ENCODE results near the gene PPM1F. TPM values are rescaled to one million over a fixed set of nuclear protein-coding genes. Genes with fewer than 3 reads are reported as not detected.

The PPM1F gene
- total RNA-seq, 2 experiments from 2014 or later: 23.0 to 24.3 TPM

- Mint-ChIP-seq H3K27me3 (ENCODE audit: low read depth) (no peaks in the 10 kb centered on the region), H3K27ac (no peak overlapping the region), H3K9me3 (no peaks in the 10 kb centered on the region), H3K36me3 (ENCODE audit: low read depth) (peaks cover 12% of the 10 kb centered on the region), H3K4me3 (no peak overlapping the region), H3K4me1 (ENCODE audit: low read depth) (peaks cover 2% of the 10 kb centered on the region)
- intact Hi-C loops (cut with micrococcal nuclease): no loop called here
- no peak for DNase-seq
- CTCF ChIA-PET: interaction anchor here (0.8 kb wide), 1 partner anchor 20 kb away, joined by 3 read pairs; the partner anchor contains the start of gene PPM1F
These were observed 20.3 kb downstream of the PPM1F start for GRCh38 chr22:21932347-21932746.

DNA sequence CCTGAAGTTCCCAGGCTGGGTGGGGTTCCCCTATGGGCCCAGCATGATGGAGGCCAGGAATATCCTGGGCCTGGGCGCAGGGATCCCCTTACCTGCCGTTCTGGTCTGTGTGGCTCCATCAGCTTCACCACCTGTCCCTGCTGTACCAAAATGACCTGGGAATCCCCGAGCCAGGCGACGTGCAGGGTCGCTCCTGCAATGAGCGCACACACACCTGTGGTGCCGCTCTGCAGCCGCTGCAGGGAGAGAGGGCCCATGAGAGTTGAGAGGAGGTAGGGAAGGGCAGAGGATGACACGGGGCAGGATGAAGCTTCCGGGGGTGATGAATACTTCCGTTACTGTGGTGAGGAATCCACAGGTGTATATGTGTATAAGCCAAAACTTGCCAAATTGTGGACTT lies 21.6 kb downstream of the PPM1F start:
- Mint-ChIP-seq H3K4me3 (no peak overlapping the region), H3K36me3 (ENCODE audit: low read depth) (peaks cover 12% of the 10 kb centered on the region), H3K9me3 (no peaks in the 10 kb centered on the region), H3K27ac (no peak overlapping the region), H3K4me1 (ENCODE audit: low read depth) (no peaks in the 10 kb centered on the region), H3K27me3 (ENCODE audit: low read depth) (no peaks in the 10 kb centered on the region)
- CTCF ChIA-PET: no interaction called here
- intact Hi-C loops (cut with micrococcal nuclease): no loop called here
- DNase-seq: no peak

DNA sequence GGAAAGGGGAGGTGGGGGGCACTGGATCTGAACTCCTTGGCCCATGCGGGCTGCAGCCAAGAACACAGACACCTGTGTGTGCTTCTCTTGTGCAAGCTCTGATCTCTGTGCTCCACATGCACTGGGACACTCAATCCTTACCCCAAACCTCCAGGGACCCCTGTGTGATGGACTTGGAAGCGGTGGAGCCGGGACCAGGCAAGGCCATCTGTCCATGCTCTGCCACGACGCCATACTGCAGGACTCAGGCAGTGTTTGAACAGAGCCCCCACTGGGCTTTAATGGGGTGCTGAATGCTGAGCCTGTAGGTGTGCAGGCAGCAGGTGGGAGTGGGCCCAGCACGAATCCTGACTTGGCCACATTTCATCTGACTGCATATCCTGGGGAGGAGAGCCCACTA lies 23.4 kb downstream of the PPM1F start:
- no peaks in the 10 kb centered on the region for H3K9me3 Mint-ChIP-seq
- no peaks in the 10 kb centered on the region for H3K4me1 Mint-ChIP-seq (ENCODE audit: low read depth)
- DNase-seq: no peak
- CTCF ChIA-PET: interaction anchor here (0.5 kb wide), 1 partner anchor 141 kb away, joined by 3 read pairs; no protein-coding TSS in a partner anchor
- peaks cover 9% of the 10 kb centered on the region for H3K36me3 Mint-ChIP-seq (ENCODE audit: low read depth)
- H3K27me3 Mint-ChIP-seq (ENCODE audit: low read depth): no peaks in the 10 kb centered on the region
- H3K27ac Mint-ChIP-seq: no peak overlapping the region
- H3K4me3 Mint-ChIP-seq: no peak overlapping the region
- intact Hi-C loops (cut with micrococcal nuclease): no loop called here

DNA sequence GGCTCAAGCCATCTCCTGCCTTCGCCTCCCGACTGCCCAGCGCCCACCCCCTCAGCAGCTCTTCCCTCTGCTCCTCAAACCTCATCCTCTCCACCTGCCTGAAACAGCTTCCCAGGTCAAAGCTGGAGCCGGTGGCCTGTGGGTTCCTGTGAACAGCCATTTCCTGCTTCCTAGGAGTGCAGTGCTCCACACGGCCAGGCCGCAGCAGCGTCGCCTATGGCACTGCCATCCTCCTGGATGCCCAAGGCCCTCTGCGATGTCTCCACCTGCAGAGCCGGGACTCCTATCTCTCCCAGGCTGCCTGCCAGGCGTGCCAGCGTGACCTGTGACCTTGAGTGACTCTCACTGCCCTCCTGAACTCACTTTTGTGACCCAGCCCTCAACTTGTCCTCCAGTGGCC lies 24.6 kb downstream of the PPM1F start:
- no peak for DNase-seq
- Mint-ChIP-seq H3K36me3 (ENCODE audit: low read depth) (peaks cover 7% of the 10 kb centered on the region), H3K27me3 (ENCODE audit: low read depth) (no peaks in the 10 kb centered on the region), H3K4me1 (ENCODE audit: low read depth) (no peaks in the 10 kb centered on the region), H3K9me3 (no peaks in the 10 kb centered on the region), H3K4me3 (no peak overlapping the region), H3K27ac (no peak overlapping the region)
- intact Hi-C loops (cut with micrococcal nuclease): no loop called here
- CTCF ChIA-PET: interaction anchor here (0.6 to 1.6 kb wide), 3 partner anchors 10 to 507 kb away, joined by 3 read pairs; no protein-coding TSS in a partner anchor

DNA sequence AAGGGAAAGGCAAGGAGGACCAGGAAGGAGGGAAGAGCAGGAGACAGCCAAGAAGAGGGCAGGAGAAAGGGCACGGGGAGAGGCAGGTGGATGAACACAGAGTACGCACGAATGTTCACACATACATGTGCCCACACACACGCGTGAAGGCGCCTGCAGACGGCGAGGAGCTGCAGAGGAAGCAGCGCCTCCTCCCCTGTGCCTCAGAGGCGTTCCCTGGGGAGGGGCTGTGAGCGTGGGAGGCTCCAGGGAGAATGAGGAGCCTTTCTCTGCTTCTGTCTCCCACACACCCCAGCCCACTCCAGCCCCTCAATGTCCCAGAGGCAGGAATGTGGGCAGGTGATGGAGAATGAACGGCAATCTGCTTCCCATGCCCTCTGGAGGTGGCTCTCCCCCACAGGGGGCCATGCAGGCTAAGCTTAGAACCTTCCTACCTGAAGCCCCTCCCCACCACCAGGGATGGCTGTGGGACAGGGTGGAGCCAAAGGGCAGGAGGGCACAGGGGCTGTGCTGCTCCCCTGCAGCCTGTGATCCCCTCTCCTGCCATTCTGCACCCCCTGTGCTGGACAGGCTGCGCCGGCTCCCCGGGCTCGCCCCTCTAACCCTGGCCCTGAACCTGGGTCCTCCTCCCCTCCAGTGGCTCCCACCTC lies 25.3 kb downstream of the PPM1F start:
- peaks cover 7% of the 10 kb centered on the region for H3K36me3 Mint-ChIP-seq (ENCODE audit: low read depth)
- H3K27me3 Mint-ChIP-seq (ENCODE audit: low read depth): no peaks in the 10 kb centered on the region
- CTCF ChIA-PET: interaction anchor here (0.6 to 1.6 kb wide), 2 partner anchors 11 to 207 kb away, joined by 3 read pairs; no protein-coding TSS in a partner anchor
- H3K27ac Mint-ChIP-seq: no peak overlapping the region
- intact Hi-C loops (cut with micrococcal nuclease): no loop called here
- DNase-seq: no peak
- no peaks in the 10 kb centered on the region for H3K9me3 Mint-ChIP-seq
- H3K4me3 Mint-ChIP-seq: no peak overlapping the region
- H3K4me1 Mint-ChIP-seq (ENCODE audit: low read depth): no peaks in the 10 kb centered on the region

DNA sequence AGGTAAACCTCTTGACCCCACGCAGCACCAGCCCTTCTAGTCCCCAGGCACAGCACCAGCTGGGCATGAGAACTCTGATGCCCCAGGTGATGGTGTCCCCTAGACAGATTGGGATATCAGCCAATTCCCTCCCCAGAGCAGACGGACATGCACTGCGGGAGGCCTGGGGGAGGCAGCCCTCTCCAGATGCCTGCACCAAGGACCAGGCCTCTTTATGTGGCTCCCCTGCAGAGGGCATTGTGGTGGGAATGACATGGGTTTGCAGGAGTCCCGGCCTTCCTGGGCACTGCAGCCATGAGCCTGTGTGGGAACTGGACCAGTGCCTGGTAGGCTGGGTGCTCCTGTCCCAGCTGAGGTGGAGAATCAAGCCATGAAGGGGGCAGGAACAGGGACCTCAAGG lies 25.9 kb downstream of the PPM1F start:
- no peak for DNase-seq
- peaks cover 7% of the 10 kb centered on the region for H3K36me3 Mint-ChIP-seq (ENCODE audit: low read depth)
- CTCF ChIA-PET: interaction anchor here (1.6 kb wide), 1 partner anchor 12 kb away, joined by 3 read pairs; no protein-coding TSS in a partner anchor
- intact Hi-C loops (cut with micrococcal nuclease): no loop called here
- H3K4me1 Mint-ChIP-seq (ENCODE audit: low read depth): no peaks in the 10 kb centered on the region
- H3K4me3 Mint-ChIP-seq: no peak overlapping the region
- H3K27ac Mint-ChIP-seq: no peak overlapping the region
- no peaks in the 10 kb centered on the region for H3K9me3 Mint-ChIP-seq
- no peaks in the 10 kb centered on the region for H3K27me3 Mint-ChIP-seq (ENCODE audit: low read depth)

DNA sequence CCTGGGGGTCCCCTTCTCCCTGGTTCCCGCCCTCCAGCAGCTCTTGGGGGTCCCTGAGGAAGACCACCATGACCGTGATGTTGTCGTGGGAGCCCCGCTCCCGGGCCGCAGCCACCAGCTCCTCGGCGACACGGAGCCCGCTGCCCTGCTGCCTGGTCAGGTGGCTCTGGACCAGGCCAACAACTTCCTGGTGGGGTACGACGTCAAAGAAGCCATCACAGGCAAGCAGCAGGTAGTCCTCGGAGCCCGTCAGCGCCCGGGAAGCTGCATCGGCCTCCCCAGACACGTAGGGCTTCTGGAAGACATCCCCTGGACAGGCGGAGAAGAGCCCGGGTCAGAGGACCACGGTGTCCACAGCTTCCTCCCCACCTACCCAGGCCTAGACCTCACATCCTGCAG lies 29.5 kb downstream of the PPM1F start:
- H3K4me3 Mint-ChIP-seq: no peak overlapping the region
- no peaks in the 10 kb centered on the region for H3K4me1 Mint-ChIP-seq (ENCODE audit: low read depth)
- CTCF ChIA-PET: no interaction called here
- DNase-seq: no peak
- no peaks in the 10 kb centered on the region for H3K36me3 Mint-ChIP-seq (ENCODE audit: low read depth)
- H3K27ac Mint-ChIP-seq: no peak overlapping the region
- no peaks in the 10 kb centered on the region for H3K9me3 Mint-ChIP-seq
- intact Hi-C loops (cut with micrococcal nuclease): no loop called here
- no peaks in the 10 kb centered on the region for H3K27me3 Mint-ChIP-seq (ENCODE audit: low read depth)

DNA sequence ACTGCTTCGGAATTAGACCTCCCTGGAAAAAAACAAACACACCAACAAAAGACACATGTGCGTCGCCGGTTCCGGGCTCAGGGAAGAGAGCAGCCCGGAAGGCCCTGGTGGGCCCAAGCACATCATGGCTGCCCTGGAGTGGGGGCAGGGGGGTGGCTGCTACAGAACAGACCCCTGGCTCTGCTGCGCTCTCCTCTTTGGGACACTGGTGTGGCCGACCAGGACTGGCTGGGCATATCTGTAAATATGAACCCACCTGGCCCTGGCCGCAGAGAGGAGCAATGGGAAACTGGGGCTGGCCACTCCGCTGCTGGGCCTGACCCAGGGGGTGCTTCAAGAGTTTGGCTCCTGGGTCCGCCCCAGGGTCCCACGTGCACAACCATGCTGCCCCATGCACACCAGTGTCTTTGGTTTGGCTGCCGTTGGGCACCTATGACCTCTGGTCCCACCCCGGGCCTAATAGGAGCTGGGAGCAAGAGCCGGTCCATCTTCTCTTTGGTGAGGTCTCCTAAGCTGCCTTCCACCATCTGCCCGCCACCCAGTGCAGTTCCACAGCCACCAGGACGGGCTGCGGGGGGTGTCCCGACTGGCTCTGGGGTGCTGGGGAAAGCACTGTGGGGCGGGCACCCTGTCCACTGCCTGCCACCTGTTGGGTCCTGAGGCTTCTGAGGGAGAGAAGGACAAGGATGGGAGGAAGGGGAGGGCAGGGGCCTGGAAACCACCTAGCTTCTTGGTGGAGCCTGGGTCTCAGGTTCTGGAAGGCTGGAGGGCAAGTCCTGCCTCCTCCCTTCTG lies 30.1 kb downstream of the PPM1F start:
- Mint-ChIP-seq H3K4me1 (ENCODE audit: low read depth) (no peaks in the 10 kb centered on the region), H3K4me3 (no peak overlapping the region), H3K27me3 (ENCODE audit: low read depth) (no peaks in the 10 kb centered on the region), H3K9me3 (no peaks in the 10 kb centered on the region), H3K27ac (no peak overlapping the region), H3K36me3 (ENCODE audit: low read depth) (no peaks in the 10 kb centered on the region)
- intact Hi-C loops (cut with micrococcal nuclease): no loop called here
- DNase-seq: no peak
- CTCF ChIA-PET: no interaction called here

DNA sequence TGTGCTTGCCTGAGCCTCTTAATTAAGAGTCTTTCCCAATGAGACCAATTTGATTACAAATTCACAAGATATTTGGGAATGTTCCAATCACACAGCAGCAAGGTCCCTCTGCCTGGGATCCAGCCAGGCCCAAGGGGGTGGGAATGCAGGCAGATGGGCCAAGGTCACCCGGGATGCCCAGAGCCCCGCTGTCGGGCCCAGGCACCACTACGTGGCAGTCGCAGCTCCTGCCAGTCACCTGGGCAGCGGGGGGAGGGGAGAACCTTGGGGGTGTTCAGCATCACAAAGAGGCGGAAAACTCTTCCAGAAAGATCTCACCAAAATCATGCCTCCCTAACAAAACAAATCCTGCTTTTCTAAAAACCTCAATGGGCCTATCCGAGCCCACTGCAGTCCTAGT lies 30.9 kb downstream of the PPM1F start:
- no peak for DNase-seq
- Mint-ChIP-seq H3K27ac (no peak overlapping the region), H3K9me3 (no peaks in the 10 kb centered on the region), H3K4me3 (no peak overlapping the region), H3K36me3 (ENCODE audit: low read depth) (no peaks in the 10 kb centered on the region), H3K4me1 (ENCODE audit: low read depth) (no peaks in the 10 kb centered on the region), H3K27me3 (ENCODE audit: low read depth) (no peaks in the 10 kb centered on the region)
- CTCF ChIA-PET: no interaction called here
- intact Hi-C loops (cut with micrococcal nuclease): no loop called here

DNA sequence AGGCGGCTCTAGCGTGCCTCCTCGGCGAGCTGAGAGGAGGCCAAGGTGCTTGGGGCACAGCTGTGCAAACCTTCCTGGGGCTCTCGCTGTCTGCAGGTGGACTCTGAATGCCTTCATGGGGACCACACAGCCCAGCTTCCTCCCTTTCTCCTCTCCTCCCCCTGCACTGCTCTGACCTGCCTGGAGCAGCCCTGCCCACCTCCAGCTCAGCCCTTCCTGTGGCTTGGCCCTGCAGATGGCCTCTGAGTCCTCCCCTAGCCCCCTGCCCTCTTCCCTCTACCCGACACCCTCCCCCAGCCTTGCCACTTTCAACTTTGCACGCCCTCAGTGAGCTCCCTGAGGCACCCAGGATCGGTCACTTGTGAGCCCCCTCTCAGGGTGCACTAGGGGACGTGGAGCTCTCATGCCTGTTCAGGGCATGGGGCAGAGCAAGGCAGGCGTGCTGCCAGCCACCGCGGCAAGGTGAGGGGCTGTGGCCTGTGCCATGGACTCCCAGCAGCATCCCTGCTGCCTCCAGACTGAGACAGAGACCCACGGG lies 31.4 kb downstream of the PPM1F start:
- no peak overlapping the region for H3K4me3 Mint-ChIP-seq
- DNase-seq: no peak
- no peak overlapping the region for H3K27ac Mint-ChIP-seq
- no peaks in the 10 kb centered on the region for H3K9me3 Mint-ChIP-seq
- CTCF ChIA-PET: no interaction called here
- intact Hi-C loops (cut with micrococcal nuclease): no loop called here
- H3K27me3 Mint-ChIP-seq (ENCODE audit: low read depth): no peaks in the 10 kb centered on the region
- H3K36me3 Mint-ChIP-seq (ENCODE audit: low read depth): no peaks in the 10 kb centered on the region
- H3K4me1 Mint-ChIP-seq (ENCODE audit: low read depth): no peaks in the 10 kb centered on the region

DNA sequence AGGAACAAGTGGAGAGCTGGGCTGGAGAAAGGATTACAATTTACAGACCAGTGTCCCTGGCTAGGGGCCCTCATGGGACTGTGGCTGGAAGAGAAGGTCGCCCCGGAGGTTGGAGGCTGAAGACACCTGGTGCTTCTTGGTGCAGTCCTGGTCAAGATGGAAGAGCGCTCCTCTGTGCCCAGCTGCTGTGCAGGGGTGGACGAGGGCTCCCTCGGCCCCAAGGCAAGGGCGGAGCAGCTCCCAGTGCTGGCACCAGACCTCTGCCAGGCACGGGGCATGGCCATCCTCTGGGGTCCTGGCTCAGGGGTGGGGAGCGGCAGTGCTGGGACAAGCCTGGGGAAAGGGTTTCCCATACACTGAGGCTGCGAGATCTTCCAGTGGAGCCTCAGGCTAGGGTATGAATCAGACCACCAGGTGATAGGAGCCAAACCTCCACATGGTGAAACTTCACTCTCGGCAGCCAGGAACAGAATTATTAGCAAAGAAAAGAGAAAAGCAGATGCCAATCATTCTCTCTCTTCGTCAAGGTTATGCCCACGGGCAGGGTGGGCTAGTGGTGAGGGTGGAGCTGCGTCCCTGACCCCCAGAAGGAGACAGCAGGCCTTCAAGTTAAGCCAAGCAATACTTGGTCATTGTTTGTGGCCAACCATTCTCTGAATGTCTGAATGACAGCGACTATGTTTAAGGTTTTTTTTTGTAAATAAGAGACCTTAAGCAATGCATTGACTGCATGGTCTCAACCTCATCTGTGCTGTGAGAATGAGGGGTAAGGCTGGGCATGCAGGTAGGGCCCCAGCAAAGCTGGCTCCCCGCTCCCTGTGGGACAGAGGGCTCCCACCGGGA lies 32.1 kb downstream of the PPM1F start:
- Mint-ChIP-seq H3K9me3 (no peaks in the 10 kb centered on the region), H3K27me3 (ENCODE audit: low read depth) (no peaks in the 10 kb centered on the region), H3K27ac (no peak overlapping the region), H3K36me3 (ENCODE audit: low read depth) (no peaks in the 10 kb centered on the region), H3K4me1 (ENCODE audit: low read depth) (no peaks in the 10 kb centered on the region), H3K4me3 (no peak overlapping the region)
- intact Hi-C loops (cut with micrococcal nuclease): no loop called here
- CTCF ChIA-PET: interaction anchor here (1.0 kb wide), 1 partner anchor 33 kb away, joined by 3 read pairs; no protein-coding TSS in a partner anchor
- no peak for DNase-seq
